Measurements from ENCODE around the gene SLC7A1. TPM values are rescaled to one million over a fixed set of nuclear protein-coding genes. Genes with fewer than 3 reads are reported as not detected.

SLC7A1 gene
- total and polyA plus RNA-seq, 4 experiments from 2014 or later: 2.8 to 42.6 (median 22.8) TPM

DNA sequence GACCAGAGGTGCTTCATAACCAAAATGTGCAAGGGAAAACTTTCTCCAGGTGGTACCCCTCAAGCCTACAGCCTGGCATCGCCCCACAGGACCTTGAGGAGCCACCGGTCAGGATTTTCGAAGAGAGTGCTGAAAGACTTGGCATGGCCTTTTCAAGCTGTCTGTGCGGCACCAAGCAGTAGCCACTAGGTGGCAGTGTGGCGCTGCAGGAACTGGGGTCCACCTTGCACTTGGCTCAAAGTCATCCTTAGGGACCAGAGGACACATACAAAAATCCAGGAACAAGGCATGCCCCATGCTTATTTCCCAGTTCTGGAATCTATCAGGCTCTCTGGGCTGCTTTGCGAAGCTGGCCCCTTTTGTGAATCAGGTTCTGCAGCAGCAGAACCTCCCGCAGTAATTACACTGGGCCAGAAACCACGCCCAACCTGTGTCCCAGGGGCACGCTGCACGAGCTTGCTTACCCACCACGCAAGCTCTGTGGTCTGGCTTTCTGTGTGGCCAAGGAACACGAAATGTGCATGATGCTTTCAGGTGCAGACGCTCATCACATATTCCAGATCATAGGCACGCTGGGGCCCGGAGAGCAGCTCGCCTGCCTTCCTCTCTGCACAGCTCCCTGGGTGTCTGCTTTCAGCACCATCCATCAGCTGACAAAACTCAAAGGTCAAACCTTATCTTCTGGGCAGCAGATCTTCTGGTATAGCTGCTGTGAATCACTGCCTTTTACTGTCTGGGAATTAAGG lies 87.2 kb downstream of the SLC7A1 start:
- peak overlapping the region in 1 of 7 donors; percentile 24 for H3K27ac Mint-ChIP-seq
- no peaks in the 10 kb centered on the region for H3K27me3 ChIP-seq (ENCODE audit: insufficient read depth, low read length)
- POLR2A ChIA-PET (ENCODE audit: partially characterized antibody): interaction anchor here (1.2 to 1.3 kb wide), 3 partner anchors 201 to 607 kb away, joined by 3 to 6 read pairs (median 4); no protein-coding TSS in a partner anchor
- peaks cover 5 to 14% of the 10 kb centered on the region in 2 donors for H3K36me3 Mint-ChIP-seq
- no peak overlapping the region for H3K4me3 Mint-ChIP-seq
- intact Hi-C loops (cut with micrococcal nuclease): loop anchor here (1.0 to 5.0 kb wide), 5 partner anchors 89 to 607 kb away; partner anchors contain the start of gene SLC7A1
- no peaks in the 10 kb centered on the region for H3K4me1 ChIP-seq (ENCODE audit: insufficient read depth, low read length)
- peaks cover 0 to 6% of the 10 kb centered on the region in 2 donors for H3K27me3 Mint-ChIP-seq
- CTCF ChIA-PET (ENCODE audit: partially characterized antibody): interaction anchor here (0.8 to 9.8 kb wide), 48 partner anchors 11 to 661 kb away, joined by 3 to 162 read pairs (median 4); partner anchors contain the start of genes SLC7A1 and UBL3
- no peak overlapping the region for H3K4me3 ChIP-seq (ENCODE audit: low read length in 2 of 2)
- H3K36me3 ChIP-seq (ENCODE audit: insufficient read depth, low read length): no peaks in the 10 kb centered on the region
- H3K9me3 Mint-ChIP-seq: no peaks in the 10 kb centered on the region
- DNase-seq: peak; percentile 52 to 65 (median 55)
- no peak overlapping the region for H3K27ac ChIP-seq (ENCODE audit: low read depth, low read length)
- H3K4me1 Mint-ChIP-seq: peaks cover 0 to 4% (median 0%) of the 10 kb centered on the region in 4 donors
- no peaks in the 10 kb centered on the region for H3K9me3 ChIP-seq (ENCODE audit: control insufficient read depth in 1 of 2, low read length in 2 of 2)

DNA sequence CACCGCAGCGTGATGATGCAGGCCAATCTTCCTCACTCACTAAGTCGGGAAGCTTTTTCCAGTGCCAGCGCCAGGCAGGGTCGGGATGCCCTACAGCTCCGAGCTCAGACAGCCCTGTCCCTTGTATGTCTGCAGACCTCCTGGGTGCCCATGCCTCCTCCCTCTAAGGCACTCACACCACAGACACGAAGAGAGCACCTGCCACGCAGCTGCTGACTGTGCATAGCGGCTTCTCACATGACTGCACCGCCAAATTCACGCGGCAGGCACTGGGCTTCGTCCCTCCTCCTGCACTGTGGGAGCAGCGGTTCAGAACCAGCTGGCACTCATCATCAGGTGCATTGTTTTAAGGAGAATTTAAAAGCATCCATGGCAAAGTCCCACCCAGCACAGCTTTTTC lies 88.1 kb downstream of the SLC7A1 start:
- CTCF ChIA-PET (ENCODE audit: partially characterized antibody): interaction anchor here (1.0 to 9.8 kb wide), 25 partner anchors 11 to 662 kb away, joined by 3 to 162 read pairs (median 5); partner anchors contain the start of gene SLC7A1
- H3K27ac ChIP-seq (ENCODE audit: low read depth, low read length): no peak overlapping the region
- Mint-ChIP-seq H3K4me3 (no peak overlapping the region), H3K27me3 (peaks cover 0 to 9% of the 10 kb centered on the region in 2 donors), H3K36me3 (peaks cover 3 to 9% of the 10 kb centered on the region in 2 donors), H3K27ac (no peak overlapping the region), H3K9me3 (no peaks in the 10 kb centered on the region), H3K4me1 (peaks cover 0 to 9% (median 1%) of the 10 kb centered on the region in 4 donors)
- no peaks in the 10 kb centered on the region for H3K36me3 ChIP-seq (ENCODE audit: insufficient read depth, low read length)
- no peak overlapping the region for H3K4me3 ChIP-seq (ENCODE audit: low read length in 2 of 2)
- no peaks in the 10 kb centered on the region for H3K4me1 ChIP-seq (ENCODE audit: insufficient read depth, low read length)
- POLR2A ChIA-PET (ENCODE audit: partially characterized antibody): interaction anchor here (1.3 kb wide), 1 partner anchor 608 kb away, joined by 6 read pairs; no protein-coding TSS in a partner anchor
- no peaks in the 10 kb centered on the region for H3K9me3 ChIP-seq (ENCODE audit: control insufficient read depth in 1 of 2, low read length in 2 of 2)
- H3K27me3 ChIP-seq (ENCODE audit: insufficient read depth, low read length): no peaks in the 10 kb centered on the region
- intact Hi-C loops (cut with micrococcal nuclease): loop anchor here (5.0 kb wide), 3 partner anchors 90 to 430 kb away; partner anchors contain the start of gene SLC7A1
- no peak for DNase-seq

DNA sequence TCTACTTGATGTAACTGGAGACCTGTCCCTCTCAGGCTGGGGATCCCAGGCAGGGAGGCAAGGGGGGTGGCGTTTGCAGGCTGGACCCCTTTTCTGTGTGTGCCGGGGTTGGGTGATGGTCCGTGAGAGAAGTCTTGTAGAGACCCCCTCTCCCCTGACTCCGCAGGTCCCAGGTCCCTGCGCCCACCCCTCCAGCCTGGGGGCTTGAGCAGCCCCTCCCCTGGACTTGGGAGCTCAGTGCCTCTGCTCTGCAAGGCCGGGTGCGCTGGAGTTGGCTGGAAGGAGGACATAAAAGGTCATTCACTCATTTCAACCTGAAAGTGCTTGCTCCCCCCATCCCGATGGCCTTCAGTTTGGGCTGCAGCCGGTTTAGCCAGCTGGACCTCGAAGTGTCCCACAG lies 89.5 kb downstream of the SLC7A1 start:
- DNase-seq: no peak
- H3K36me3 ChIP-seq (ENCODE audit: insufficient read depth, low read length): no peaks in the 10 kb centered on the region
- no peaks in the 10 kb centered on the region for H3K4me1 ChIP-seq (ENCODE audit: insufficient read depth, low read length)
- ChIA-PET POLR2A (ENCODE audit: partially characterized antibody) (no interaction called here), CTCF (ENCODE audit: partially characterized antibody) (interaction anchor here (5.2 to 9.8 kb wide), 2 partner anchors 201 to 609 kb away, joined by 41 to 162 read pairs; no protein-coding TSS in a partner anchor)
- no peak overlapping the region for H3K4me3 Mint-ChIP-seq
- H3K9me3 ChIP-seq (ENCODE audit: control insufficient read depth in 1 of 2, low read length in 2 of 2): no peaks in the 10 kb centered on the region
- H3K4me3 ChIP-seq (ENCODE audit: low read length in 2 of 2): no peak overlapping the region
- H3K27me3 ChIP-seq (ENCODE audit: insufficient read depth, low read length): no peaks in the 10 kb centered on the region
- H3K27ac ChIP-seq (ENCODE audit: low read depth, low read length): no peak overlapping the region
- peaks cover 0 to 9% of the 10 kb centered on the region in 2 donors for H3K27me3 Mint-ChIP-seq
- no peak overlapping the region for H3K27ac Mint-ChIP-seq
- H3K4me1 Mint-ChIP-seq: peaks cover 0 to 9% (median 1%) of the 10 kb centered on the region in 4 donors
- intact Hi-C loops (cut with micrococcal nuclease): loop anchor here (5.0 kb wide), 3 partner anchors 91 to 431 kb away; partner anchors contain the start of gene SLC7A1
- no peaks in the 10 kb centered on the region for H3K36me3 Mint-ChIP-seq
- no peaks in the 10 kb centered on the region for H3K9me3 Mint-ChIP-seq

DNA sequence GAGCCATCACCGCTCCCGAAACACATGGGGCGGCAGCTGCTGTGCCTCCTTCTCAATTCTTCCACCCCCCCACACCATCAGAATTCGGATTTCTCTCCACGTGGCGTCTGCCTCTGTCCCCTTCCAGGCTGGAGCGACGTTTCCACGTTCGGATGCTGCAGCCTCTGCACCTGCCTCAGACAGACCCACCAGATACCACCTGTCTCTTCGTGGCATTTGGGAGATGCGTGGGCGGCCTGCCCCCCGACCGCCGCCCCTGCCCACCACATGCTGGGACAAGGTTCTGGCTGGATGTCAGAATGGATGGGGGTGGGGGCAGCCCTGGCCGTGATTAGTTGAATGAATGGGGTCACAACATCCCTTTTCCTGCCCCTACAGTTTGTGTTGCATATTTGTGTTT lies 90.0 kb downstream of the SLC7A1 start:
- Mint-ChIP-seq H3K27ac (no peak overlapping the region), H3K27me3 (peaks cover 0 to 9% of the 10 kb centered on the region in 2 donors), H3K36me3 (no peaks in the 10 kb centered on the region), H3K4me1 (peaks cover 0 to 9% (median 1%) of the 10 kb centered on the region in 4 donors), H3K4me3 (peak overlapping the region in 1 of 8 donors; percentile 5), H3K9me3 (no peaks in the 10 kb centered on the region)
- ChIA-PET CTCF (ENCODE audit: partially characterized antibody) (interaction anchor here (9.8 kb wide), 1 partner anchor 202 kb away, joined by 162 read pairs; no protein-coding TSS in a partner anchor), POLR2A (ENCODE audit: partially characterized antibody) (no interaction called here)
- intact Hi-C loops (cut with micrococcal nuclease): loop anchor here (5.0 kb wide), 3 partner anchors 92 to 432 kb away; partner anchors contain the start of gene SLC7A1
- no peaks in the 10 kb centered on the region for H3K27me3 ChIP-seq (ENCODE audit: insufficient read depth, low read length)
- H3K4me1 ChIP-seq (ENCODE audit: insufficient read depth, low read length): no peaks in the 10 kb centered on the region
- H3K36me3 ChIP-seq (ENCODE audit: insufficient read depth, low read length): no peaks in the 10 kb centered on the region
- H3K9me3 ChIP-seq (ENCODE audit: control insufficient read depth in 1 of 2, low read length in 2 of 2): no peaks in the 10 kb centered on the region
- no peak overlapping the region for H3K27ac ChIP-seq (ENCODE audit: low read depth, low read length)
- H3K4me3 ChIP-seq (ENCODE audit: low read length in 2 of 2): no peak overlapping the region
- no peak for DNase-seq

DNA sequence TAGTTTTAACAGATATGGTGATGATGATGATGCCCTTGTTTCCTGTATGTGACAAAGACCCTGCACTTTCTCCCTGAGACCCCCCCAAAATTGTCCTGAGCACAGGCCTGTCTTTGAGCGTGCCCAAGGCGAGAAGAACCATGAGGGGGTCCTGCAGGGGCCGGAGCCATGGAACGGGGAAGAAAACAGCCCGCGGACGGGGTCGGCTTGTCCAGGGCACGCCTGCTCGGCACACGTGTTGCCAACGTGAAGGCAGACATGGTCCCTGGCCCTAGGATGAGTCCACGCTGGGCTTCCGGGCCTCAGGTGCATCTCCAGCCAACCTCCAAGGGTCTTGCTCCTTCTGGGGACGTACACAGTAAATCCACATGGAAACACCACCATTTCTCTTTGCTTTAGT lies 90.8 kb downstream of the SLC7A1 start:
- Mint-ChIP-seq H3K9me3 (no peaks in the 10 kb centered on the region), H3K4me1 (peaks cover 0 to 9% (median 1%) of the 10 kb centered on the region in 4 donors), H3K36me3 (no peaks in the 10 kb centered on the region), H3K4me3 (no peak overlapping the region), H3K27ac (no peak overlapping the region), H3K27me3 (peaks cover 0 to 9% of the 10 kb centered on the region in 2 donors)
- Histone ChIP-seq H3K4me3 (ENCODE audit: low read length in 2 of 2) (no peak overlapping the region), H3K36me3 (ENCODE audit: insufficient read depth, low read length) (no peaks in the 10 kb centered on the region), H3K27me3 (ENCODE audit: insufficient read depth, low read length) (no peaks in the 10 kb centered on the region), H3K4me1 (ENCODE audit: insufficient read depth, low read length) (no peaks in the 10 kb centered on the region), H3K9me3 (ENCODE audit: control insufficient read depth in 1 of 2, low read length in 2 of 2) (no peaks in the 10 kb centered on the region), H3K27ac (ENCODE audit: low read depth, low read length) (no peak overlapping the region)
- POLR2A ChIA-PET (ENCODE audit: partially characterized antibody): interaction anchor here (0.8 kb wide), 1 partner anchor 17 kb away, joined by 4 read pairs; no protein-coding TSS in a partner anchor
- CTCF ChIA-PET (ENCODE audit: partially characterized antibody): interaction anchor here (9.8 kb wide), 1 partner anchor 203 kb away, joined by 162 read pairs; no protein-coding TSS in a partner anchor
- no peak for DNase-seq
- intact Hi-C loops (cut with micrococcal nuclease): loop anchor here (5.0 kb wide), 3 partner anchors 93 to 433 kb away; partner anchors contain the start of gene SLC7A1

DNA sequence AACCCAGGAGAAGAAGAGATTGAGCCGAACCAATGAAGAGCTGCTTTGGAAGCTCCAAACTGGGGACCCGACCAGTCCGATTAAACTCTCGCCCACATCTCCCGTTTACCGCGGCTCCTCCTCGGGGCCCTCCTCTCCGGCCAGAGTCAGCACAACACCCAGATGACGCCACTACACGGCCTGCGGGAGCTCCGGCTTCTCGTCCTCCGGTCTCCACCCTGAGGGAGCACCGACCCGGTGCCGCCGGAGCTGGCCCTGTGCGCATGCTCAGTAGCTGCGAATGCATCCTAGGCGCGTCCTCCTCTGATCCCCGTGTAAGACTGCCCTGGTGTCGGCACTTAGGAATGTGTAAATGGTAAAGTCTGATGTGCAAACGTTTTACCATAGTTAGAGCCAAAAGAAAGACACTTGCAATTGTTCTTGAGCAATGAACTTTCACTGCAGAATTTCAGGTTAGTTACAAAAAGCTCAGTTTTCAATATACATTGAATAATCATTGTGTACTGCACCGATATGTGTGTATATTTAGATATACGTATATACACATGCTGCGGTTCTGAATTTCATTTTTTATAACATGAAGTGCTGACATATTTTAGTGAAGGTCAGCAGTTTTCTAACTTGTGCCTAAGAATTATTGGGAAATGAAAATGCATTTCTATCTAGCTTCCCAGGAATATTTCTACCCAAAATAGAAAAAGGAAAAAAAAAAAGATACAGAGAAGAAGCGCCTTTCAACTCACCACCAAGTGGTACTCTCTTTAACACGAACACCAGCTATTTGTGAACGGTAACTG lies 92.2 kb downstream of the SLC7A1 start:
- no peaks in the 10 kb centered on the region for H3K36me3 Mint-ChIP-seq
- H3K27ac Mint-ChIP-seq: no peak overlapping the region
- no peaks in the 10 kb centered on the region for H3K9me3 ChIP-seq (ENCODE audit: control insufficient read depth in 1 of 2, low read length in 2 of 2)
- H3K27me3 Mint-ChIP-seq: peaks cover 0 to 10% of the 10 kb centered on the region in 2 donors
- CTCF ChIA-PET (ENCODE audit: partially characterized antibody): interaction anchor here (1.7 kb wide), 1 partner anchor 12 kb away, joined by 5 read pairs; no protein-coding TSS in a partner anchor
- peak overlapping the region in 1 of 8 donors; percentile 53 for H3K4me3 Mint-ChIP-seq
- POLR2A ChIA-PET (ENCODE audit: partially characterized antibody): no interaction called here
- H3K4me1 ChIP-seq (ENCODE audit: insufficient read depth, low read length): no peaks in the 10 kb centered on the region
- no peaks in the 10 kb centered on the region for H3K36me3 ChIP-seq (ENCODE audit: insufficient read depth, low read length)
- H3K4me1 Mint-ChIP-seq: peaks cover 0 to 9% (median 1%) of the 10 kb centered on the region in 4 donors
- no peak overlapping the region for H3K27ac ChIP-seq (ENCODE audit: low read depth, low read length)
- no peak for DNase-seq
- no peaks in the 10 kb centered on the region for H3K9me3 Mint-ChIP-seq
- H3K4me3 ChIP-seq (ENCODE audit: low read length in 2 of 2): no peak overlapping the region
- intact Hi-C loops (cut with micrococcal nuclease): no loop called here
- H3K27me3 ChIP-seq (ENCODE audit: insufficient read depth, low read length): no peaks in the 10 kb centered on the region
